HCT116 (cell line): ENCODE data around the gene NRGN. TPM values are rescaled to one million over a fixed set of nuclear protein-coding genes. Genes with fewer than 3 reads are reported as not detected.

Experiments
- ATAC-seq: fragments of 200-7000 bp; cut with Tn5 transposase; 2 replicates; pipeline ENCODE4 v1.9.1; 2020; ENCODE audit warnings: mild to moderate bottlenecking, moderate library complexity
- BruUV-seq: library from RNA; stranded (reverse); fragments of 400-500 nt; replicated peaks from 2 replicates; lab custom pipeline; 2021; lab: Mats Ljungman, UMichigan
- CTCF ChIA-PET: fragments of 300-600 bp; sonication (Branson Sonifier 250); formaldehyde crosslinking; loops from one replicate; lab custom pipeline; 2021; ENCODE audit warnings: antibody characterized with exemption; lab: Charles Lee
- POLR2A ChIA-PET: fragments of 300-600, 350-600 bp; sonication (Branson Sonifier 250); formaldehyde crosslinking; loops from one replicate; lab custom pipeline; 2021; ENCODE audit warnings: antibody characterized with exemption; lab: Charles Lee
- RAD21 ChIA-PET, 2 experiments: fragments of 300-600 bp; sonication (Branson Sonifier 250); formaldehyde crosslinking; loops; one replicate each; lab custom pipeline; 2023; ENCODE audit warnings: low total read pairs in 2 of 2; ENCODE audit not compliant: uncharacterized antibody in 2 of 2, unreplicated experiment in 2 of 2, low non-redundant PET in 1 of 2; lab: Charles Lee
- DNase-seq: peaks from one replicate; pipeline ENCODE4 v3.0.0-alpha.2; 2010; ENCODE audit warnings: low read depth, low spot score
- H2AFZ ChIP-seq: fragments of 200-600 bp; shearing (Covaris generic), sonication (generic); 2 replicates; pipeline ENCODE4 v1.6.1; 2017; ENCODE audit warnings: low read depth, mixed run types, mixed read lengths, antibody characterized with exemption, low read length; ENCODE audit not compliant: poor library complexity, severe bottlenecking
- H3K27ac ChIP-seq: 2 replicates; pipeline ENCODE4 v1.5.1; 2012; ENCODE audit warnings: low read depth, low read length
- H3K27me3 ChIP-seq: fragments of 200-600 bp; sonication (generic); 2 replicates; pipeline ENCODE4 v1.6.1; 2016; ENCODE audit warnings: mixed run types, low read length, mixed read lengths; ENCODE audit not compliant: insufficient read depth
- H3K36me3 ChIP-seq, 2 experiments: fragments of 200-500 bp in 1 of 2; fragments of 200-600 bp in 1 of 2; sonication (Bioruptor generic) in 1 of 2; sonication (generic) in 1 of 2; 2 replicates each; pipeline versions ENCODE4 v1.5.1 to v1.6.1; 2014 to 2016; ENCODE audit warnings: low read length in 2 of 2, inconsistent platforms in 1 of 2, mixed read lengths in 1 of 2, mixed run types in 1 of 2; ENCODE audit not compliant: insufficient read depth in 2 of 2, control insufficient read depth in 1 of 2
- H3K4me1 ChIP-seq, 2 experiments: fragments of 200-600 bp in 1 of 2; sonication (generic) in 1 of 2; 2 replicates each; pipeline versions ENCODE4 v1.5.1 to v1.6.1; 2012 to 2017; ENCODE audit warnings: low read length in 2 of 2, inconsistent platforms in 1 of 2, mild to moderate bottlenecking in 1 of 2, mixed read lengths in 1 of 2, mixed run types in 1 of 2, moderate library complexity in 1 of 2; ENCODE audit not compliant: insufficient read depth in 2 of 2, control insufficient read depth in 1 of 2
- H3K4me2 ChIP-seq: fragments of 200-600 bp; sonication (generic); 2 replicates; pipeline ENCODE4 v1.6.1; 2017; ENCODE audit warnings: mixed run types, low read length, mixed read lengths
- H3K4me3 ChIP-seq, 2 experiments: fragments of 200-600 bp in 1 of 2; sonication (generic) in 1 of 2; replicated peaks in 1 of 2; 2 replicates each; pipeline ENCODE4 v1.5.1; 2011 to 2016; ENCODE audit warnings: low read length in 2 of 2, control low read depth in 1 of 2, low read depth in 1 of 2, mild to moderate bottlenecking in 1 of 2, mixed read lengths in 1 of 2, mixed run types in 1 of 2
- H3K79me2 ChIP-seq: fragments of 200-600 bp; sonication (generic); 2 replicates; pipeline ENCODE4 v1.6.1; 2017; ENCODE audit warnings: mild to moderate bottlenecking, mixed run types, low read length, moderate library complexity, mixed read lengths; ENCODE audit not compliant: insufficient read depth
- H3K9ac ChIP-seq: fragments of 200-600 bp; sonication (generic); 2 replicates; pipeline ENCODE4 v1.6.1; 2016; ENCODE audit warnings: low read length, mixed read lengths
- H3K9me2 ChIP-seq: fragments of 200-600 bp; sonication (generic), shearing (Covaris generic); 2 replicates; pipeline ENCODE4 v1.6.1; 2017; ENCODE audit warnings: mixed run types, mild to moderate bottlenecking, moderate library complexity; ENCODE audit not compliant: insufficient read depth
- H3K9me3 ChIP-seq, 2 experiments: fragments of 200-500 bp in 1 of 2; fragments of 200-600 bp in 1 of 2; sonication (Bioruptor generic) in 1 of 2; sonication (generic) in 1 of 2; 2 replicates each; pipeline ENCODE4 v1.6.1; 2014 to 2017; ENCODE audit warnings: low read length in 2 of 2, mixed read lengths in 2 of 2, inconsistent platforms in 1 of 2, low read depth in 1 of 2, mild to moderate bottlenecking in 1 of 2, mixed run types in 1 of 2, moderate library complexity in 1 of 2; ENCODE audit not compliant: control insufficient read depth in 1 of 2, insufficient read depth in 1 of 2
- H4K20me1 ChIP-seq: fragments of 200-600 bp; sonication (generic), shearing (Covaris generic); 2 replicates; pipeline ENCODE4 v1.6.1; 2017; ENCODE audit warnings: mixed run types, mild to moderate bottlenecking, moderate library complexity; ENCODE audit not compliant: insufficient read depth
- CBX3 ChIP-seq: IDR thresholded peaks from 2 replicates; pipeline ENCODE4 v1.6.1; 2012; ENCODE audit warnings: low read depth
- CEBPB ChIP-seq: IDR thresholded peaks from 2 replicates; pipeline ENCODE4 v1.6.1; 2012; ENCODE audit warnings: low read depth
- EGR1 ChIP-seq: IDR thresholded peaks from 2 replicates; pipeline ENCODE4 v1.6.1; 2012; ENCODE audit warnings: low read depth
- ELF1 ChIP-seq: IDR thresholded peaks from 2 replicates; pipeline ENCODE4 v1.6.1; 2012; ENCODE audit warnings: low read depth, borderline replicate concordance
- EZH2 ChIP-seq: fragments of 200-600 bp; sonication (generic); IDR thresholded peaks from 2 replicates; pipeline ENCODE4 v1.6.1; 2017; ENCODE audit warnings: antibody characterized with exemption, mixed run types
- EZH2phosphoT487 ChIP-seq: fragments of 200-600 bp; IDR thresholded peaks from 2 replicates; pipeline ENCODE4 v1.6.1; 2018; ENCODE audit warnings: antibody characterized with exemption, borderline replicate concordance
- FOSL1 ChIP-seq: IDR thresholded peaks from 2 replicates; pipeline ENCODE4 v1.6.1; 2012; ENCODE audit warnings: low read depth
- JUND ChIP-seq: IDR thresholded peaks from 2 replicates; pipeline ENCODE4 v1.6.1; 2012
- POLR2A ChIP-seq: IDR thresholded peaks from 2 replicates; pipeline ENCODE4 v1.7.0; 2011; ENCODE audit warnings: borderline replicate concordance; ENCODE audit not compliant: insufficient read depth, insufficient read length; ENCODE audit errors: extremely low read depth
- POLR2AphosphoS5 ChIP-seq: IDR thresholded peaks from 2 replicates; pipeline ENCODE4 v1.6.1; 2011; ENCODE audit warnings: mild to moderate bottlenecking, low read depth, low read length, moderate library complexity
- SP1 ChIP-seq: IDR thresholded peaks from 2 replicates; pipeline ENCODE4 v1.6.1; 2012; ENCODE audit warnings: low read depth
- SRF ChIP-seq: IDR thresholded peaks from 2 replicates; pipeline ENCODE4 v1.6.1; 2012; ENCODE audit warnings: low read depth
- ZFX ChIP-seq: fragments of 450-650 bp; IDR thresholded peaks from 2 replicates; pipeline ENCODE4 v1.6.1; 2017
- ZNF274 ChIP-seq: fragments of 200-500 bp; sonication (Bioruptor generic); IDR thresholded peaks from 2 replicates; pipeline ENCODE4 v1.6.1; 2014; ENCODE audit warnings: mild to moderate bottlenecking, low read depth, low read length, inconsistent platforms
- intact Hi-C: fragments of 100-400 bp; cut with micrococcal nuclease; formaldehyde crosslinking; loops from 2 replicates; pipeline ENCODE4 v1.10.0; 2022
- total RNA-seq: library from RNA; stranded (reverse); gene quantifications from one replicate; pipeline ENCODE4 v1.2.1, GENCODE V29; 2021; ENCODE audit not compliant: unreplicated experiment
- TF ChIP-seq, protein P1 (sequence below): IDR thresholded peaks from 2 replicates; pipeline ENCODE4 v1.6.1; 2011; ENCODE audit warnings: mild to moderate bottlenecking, low read length, moderate library complexity; ENCODE audit not compliant: insufficient replicate concordance; ENCODE audit errors: extremely low read depth
- TF ChIP-seq, protein P2 (sequence below): IDR thresholded peaks from 2 replicates; pipeline ENCODE4 v1.6.1; 2012
- TF ChIP-seq, protein P3 (sequence below), 3 experiments: fragments of 200-600 bp in 1 of 3; sonication (generic) in 1 of 3; IDR thresholded peaks in 2 of 3; conservative IDR thresholded peaks in 1 of 3; 2 replicates each; pipeline ENCODE4 v1.5.1; 2012 to 2017; ENCODE audit warnings: low read depth in 2 of 3, low read length in 2 of 3, antibody characterized with exemption in 1 of 3, borderline replicate concordance in 1 of 3, control low read depth in 1 of 3, mild to moderate bottlenecking in 1 of 3, mixed read lengths in 1 of 3, mixed run types in 1 of 3, moderate library complexity in 1 of 3; ENCODE audit not compliant: insufficient read depth in 1 of 3
- TF ChIP-seq, protein P4 (sequence below): IDR thresholded peaks from 2 replicates; pipeline ENCODE4 v1.6.1; 2012
- TF ChIP-seq, protein P5 (sequence below): IDR thresholded peaks from 2 replicates; pipeline ENCODE4 v1.6.1; 2012; ENCODE audit warnings: low read depth

NRGN gene
- total RNA-seq, 1 experiment from 2014 or later = 33.3 TPM

DNA sequence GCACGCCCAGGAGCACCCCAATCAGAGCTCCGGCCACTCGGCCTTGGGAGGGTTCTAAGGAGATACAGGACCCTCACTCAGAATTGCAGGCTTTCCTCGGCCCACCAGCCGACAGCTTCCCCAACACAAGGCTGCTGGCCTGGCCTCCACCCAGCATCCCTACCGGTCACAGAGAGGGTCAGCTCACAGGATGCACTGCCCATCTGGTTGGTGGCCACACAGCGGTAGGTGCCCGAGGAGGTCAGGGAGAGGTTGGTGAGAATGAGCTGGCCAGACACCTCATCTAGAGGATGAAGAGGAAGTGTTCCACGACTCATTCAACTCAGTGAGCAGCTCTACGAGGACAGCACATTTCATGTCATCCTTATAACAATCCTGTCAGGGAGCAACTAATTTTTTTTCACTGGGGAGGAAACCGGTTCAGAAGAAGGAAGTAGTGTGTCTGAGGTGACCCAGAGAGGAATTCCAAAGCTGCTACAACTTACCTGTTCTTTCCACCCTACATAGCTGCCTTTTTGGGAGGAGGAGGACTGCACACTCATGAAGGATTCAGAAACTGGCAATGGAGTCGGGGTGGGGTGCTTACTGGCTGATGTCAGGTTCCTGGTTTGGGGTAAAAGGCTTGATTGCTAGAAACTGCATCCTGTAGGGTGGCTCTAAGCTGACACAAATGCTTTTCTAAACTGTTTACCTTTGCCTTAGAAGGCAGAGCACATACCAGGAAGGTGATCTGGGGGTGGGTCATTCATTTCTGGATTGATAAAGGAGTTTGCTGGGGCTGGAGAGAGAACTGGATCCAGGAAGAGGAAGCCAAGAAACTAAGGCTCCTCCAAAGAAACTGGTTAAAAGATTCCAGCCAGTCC is 9.0 kb downstream of the NRGN start:
- H3K9ac ChIP-seq = no peak overlapping the region
- no peak overlapping the region for H3K27ac ChIP-seq
- TF ChIP-seq ZNF274 (no peak), EZH2 (no peak), ZFX (no peak), JUND (no peak), POLR2A (no peak), CBX3 (no peak), EZH2phosphoT487 (no peak), SP1 (no peak), FOSL1 (no peak), SRF (no peak), EGR1 (no peak), CEBPB (no peak), POLR2AphosphoS5 (no peak), ELF1 (no peak)
- TF ChIP-seq, protein P1, sequence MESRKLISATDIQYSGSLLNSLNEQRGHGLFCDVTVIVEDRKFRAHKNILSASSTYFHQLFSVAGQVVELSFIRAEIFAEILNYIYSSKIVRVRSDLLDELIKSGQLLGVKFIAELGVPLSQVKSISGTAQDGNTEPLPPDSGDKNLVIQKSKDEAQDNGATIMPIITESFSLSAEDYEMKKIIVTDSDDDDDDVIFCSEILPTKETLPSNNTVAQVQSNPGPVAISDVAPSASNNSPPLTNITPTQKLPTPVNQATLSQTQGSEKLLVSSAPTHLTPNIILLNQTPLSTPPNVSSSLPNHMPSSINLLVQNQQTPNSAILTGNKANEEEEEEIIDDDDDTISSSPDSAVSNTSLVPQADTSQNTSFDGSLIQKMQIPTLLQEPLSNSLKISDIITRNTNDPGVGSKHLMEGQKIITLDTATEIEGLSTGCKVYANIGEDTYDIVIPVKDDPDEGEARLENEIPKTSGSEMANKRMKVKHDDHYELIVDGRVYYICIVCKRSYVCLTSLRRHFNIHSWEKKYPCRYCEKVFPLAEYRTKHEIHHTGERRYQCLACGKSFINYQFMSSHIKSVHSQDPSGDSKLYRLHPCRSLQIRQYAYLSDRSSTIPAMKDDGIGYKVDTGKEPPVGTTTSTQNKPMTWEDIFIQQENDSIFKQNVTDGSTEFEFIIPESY = no peak
- TF ChIP-seq, protein P2, sequence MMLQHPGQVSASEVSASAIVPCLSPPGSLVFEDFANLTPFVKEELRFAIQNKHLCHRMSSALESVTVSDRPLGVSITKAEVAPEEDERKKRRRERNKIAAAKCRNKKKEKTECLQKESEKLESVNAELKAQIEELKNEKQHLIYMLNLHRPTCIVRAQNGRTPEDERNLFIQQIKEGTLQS = no peak
- TF ChIP-seq, protein P3, sequence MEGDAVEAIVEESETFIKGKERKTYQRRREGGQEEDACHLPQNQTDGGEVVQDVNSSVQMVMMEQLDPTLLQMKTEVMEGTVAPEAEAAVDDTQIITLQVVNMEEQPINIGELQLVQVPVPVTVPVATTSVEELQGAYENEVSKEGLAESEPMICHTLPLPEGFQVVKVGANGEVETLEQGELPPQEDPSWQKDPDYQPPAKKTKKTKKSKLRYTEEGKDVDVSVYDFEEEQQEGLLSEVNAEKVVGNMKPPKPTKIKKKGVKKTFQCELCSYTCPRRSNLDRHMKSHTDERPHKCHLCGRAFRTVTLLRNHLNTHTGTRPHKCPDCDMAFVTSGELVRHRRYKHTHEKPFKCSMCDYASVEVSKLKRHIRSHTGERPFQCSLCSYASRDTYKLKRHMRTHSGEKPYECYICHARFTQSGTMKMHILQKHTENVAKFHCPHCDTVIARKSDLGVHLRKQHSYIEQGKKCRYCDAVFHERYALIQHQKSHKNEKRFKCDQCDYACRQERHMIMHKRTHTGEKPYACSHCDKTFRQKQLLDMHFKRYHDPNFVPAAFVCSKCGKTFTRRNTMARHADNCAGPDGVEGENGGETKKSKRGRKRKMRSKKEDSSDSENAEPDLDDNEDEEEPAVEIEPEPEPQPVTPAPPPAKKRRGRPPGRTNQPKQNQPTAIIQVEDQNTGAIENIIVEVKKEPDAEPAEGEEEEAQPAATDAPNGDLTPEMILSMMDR (IDR thresholded peaks at IDR 0.05 in 2 of 3, conservative IDR thresholded peaks at IDR 0.05 in 1 of 3; ENCODE audit: borderline replicate concordance in 1 of 3, insufficient read depth in 1 of 3, low read depth in 2 of 3, low read length in 2 of 3) = no peak
- TF ChIP-seq, protein P4, sequence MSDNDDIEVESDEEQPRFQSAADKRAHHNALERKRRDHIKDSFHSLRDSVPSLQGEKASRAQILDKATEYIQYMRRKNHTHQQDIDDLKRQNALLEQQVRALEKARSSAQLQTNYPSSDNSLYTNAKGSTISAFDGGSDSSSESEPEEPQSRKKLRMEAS = no peak
- TF ChIP-seq, protein P5, sequence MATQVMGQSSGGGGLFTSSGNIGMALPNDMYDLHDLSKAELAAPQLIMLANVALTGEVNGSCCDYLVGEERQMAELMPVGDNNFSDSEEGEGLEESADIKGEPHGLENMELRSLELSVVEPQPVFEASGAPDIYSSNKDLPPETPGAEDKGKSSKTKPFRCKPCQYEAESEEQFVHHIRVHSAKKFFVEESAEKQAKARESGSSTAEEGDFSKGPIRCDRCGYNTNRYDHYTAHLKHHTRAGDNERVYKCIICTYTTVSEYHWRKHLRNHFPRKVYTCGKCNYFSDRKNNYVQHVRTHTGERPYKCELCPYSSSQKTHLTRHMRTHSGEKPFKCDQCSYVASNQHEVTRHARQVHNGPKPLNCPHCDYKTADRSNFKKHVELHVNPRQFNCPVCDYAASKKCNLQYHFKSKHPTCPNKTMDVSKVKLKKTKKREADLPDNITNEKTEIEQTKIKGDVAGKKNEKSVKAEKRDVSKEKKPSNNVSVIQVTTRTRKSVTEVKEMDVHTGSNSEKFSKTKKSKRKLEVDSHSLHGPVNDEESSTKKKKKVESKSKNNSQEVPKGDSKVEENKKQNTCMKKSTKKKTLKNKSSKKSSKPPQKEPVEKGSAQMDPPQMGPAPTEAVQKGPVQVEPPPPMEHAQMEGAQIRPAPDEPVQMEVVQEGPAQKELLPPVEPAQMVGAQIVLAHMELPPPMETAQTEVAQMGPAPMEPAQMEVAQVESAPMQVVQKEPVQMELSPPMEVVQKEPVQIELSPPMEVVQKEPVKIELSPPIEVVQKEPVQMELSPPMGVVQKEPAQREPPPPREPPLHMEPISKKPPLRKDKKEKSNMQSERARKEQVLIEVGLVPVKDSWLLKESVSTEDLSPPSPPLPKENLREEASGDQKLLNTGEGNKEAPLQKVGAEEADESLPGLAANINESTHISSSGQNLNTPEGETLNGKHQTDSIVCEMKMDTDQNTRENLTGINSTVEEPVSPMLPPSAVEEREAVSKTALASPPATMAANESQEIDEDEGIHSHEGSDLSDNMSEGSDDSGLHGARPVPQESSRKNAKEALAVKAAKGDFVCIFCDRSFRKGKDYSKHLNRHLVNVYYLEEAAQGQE = no peak
- H3K9me3 ChIP-seq = no peaks in the 10 kb centered on the region
- ChIA-PET POLR2A (interaction anchor here (1.1 kb wide), 1 partner anchor 15 kb away, joined by 3 read pairs; no protein-coding TSS in a partner anchor), RAD21 (no interaction called here), CTCF (interaction anchor here (0.6 to 1.5 kb wide), 2 partner anchors 9 to 80 kb away, joined by 3 to 4 read pairs; partner anchors contain the start of gene NRGN)
- ATAC-seq = no peak
- H3K36me3 ChIP-seq = no peaks in the 10 kb centered on the region
- H3K79me2 ChIP-seq = no peaks in the 10 kb centered on the region
- no peak overlapping the region for H2AFZ ChIP-seq
- H3K27me3 ChIP-seq = no peaks in the 10 kb centered on the region
- H3K4me3 ChIP-seq = no peak overlapping the region
- H4K20me1 ChIP-seq = no peaks in the 10 kb centered on the region
- H3K9me2 ChIP-seq = no peaks in the 10 kb centered on the region
- no peak for DNase-seq
- intact Hi-C loops = no loop called here
- BruUV-seq = TSS peak; percentile 18
- peak overlapping the region; percentile 11; the same call in 1 of the 2 replicates for H3K4me2 ChIP-seq
- H3K4me1 ChIP-seq = peaks cover 10 to 36% of the 10 kb centered on the region in 2 experiments
